NCI-H187 treated with DMSO at 0.1 percent for 48 hours (cell line): ENCODE measurements around the gene SIPA1.

Experiments used
- DNase-seq: peaks from one replicate; lab custom pipeline; 2025; lab: John Stamatoyannopoulos, UW

Gene SIPA1

DNA sequence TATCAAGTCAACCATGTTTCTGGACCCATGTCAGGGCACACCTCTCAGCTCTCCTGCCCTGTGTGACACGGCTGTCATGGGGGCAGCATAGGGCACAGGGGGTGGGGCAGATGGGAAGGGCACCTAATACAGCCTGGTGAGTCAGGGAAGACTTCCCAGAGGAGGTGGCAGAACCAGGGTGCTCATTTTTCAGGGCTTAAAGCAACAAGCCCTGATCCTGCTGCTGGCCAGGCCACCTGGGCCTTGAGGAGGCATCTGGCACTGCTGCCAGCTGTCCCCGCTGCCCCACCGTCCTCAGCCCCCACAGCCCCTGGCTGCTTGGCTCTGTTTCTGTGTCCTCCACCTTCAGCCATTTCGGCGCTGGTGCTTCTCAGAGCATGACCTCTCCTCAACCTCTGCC is 28.2 kb upstream of the SIPA1 start:
- DNase-seq: no peak

DNA sequence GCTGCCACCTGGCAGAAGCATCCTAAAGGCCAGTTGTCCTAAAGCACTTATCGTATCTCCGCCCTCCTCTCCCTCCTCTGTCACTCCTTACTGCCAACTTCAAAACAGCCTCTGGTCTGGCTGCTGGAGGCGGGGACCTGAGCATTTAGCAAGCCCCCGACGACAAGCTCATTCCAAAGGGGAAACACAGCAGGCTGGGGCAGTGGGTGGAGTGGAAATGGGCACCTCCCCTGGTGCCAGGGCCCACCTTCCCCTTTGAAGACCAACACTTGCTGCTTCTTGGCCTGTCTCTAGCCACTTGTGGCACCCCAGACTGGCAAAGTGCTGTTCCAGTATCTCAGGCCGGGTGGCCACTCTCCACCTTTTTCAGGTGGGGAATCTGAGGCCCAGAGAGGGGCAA is 27.5 kb upstream of the SIPA1 start:
- no peak for DNase-seq

DNA sequence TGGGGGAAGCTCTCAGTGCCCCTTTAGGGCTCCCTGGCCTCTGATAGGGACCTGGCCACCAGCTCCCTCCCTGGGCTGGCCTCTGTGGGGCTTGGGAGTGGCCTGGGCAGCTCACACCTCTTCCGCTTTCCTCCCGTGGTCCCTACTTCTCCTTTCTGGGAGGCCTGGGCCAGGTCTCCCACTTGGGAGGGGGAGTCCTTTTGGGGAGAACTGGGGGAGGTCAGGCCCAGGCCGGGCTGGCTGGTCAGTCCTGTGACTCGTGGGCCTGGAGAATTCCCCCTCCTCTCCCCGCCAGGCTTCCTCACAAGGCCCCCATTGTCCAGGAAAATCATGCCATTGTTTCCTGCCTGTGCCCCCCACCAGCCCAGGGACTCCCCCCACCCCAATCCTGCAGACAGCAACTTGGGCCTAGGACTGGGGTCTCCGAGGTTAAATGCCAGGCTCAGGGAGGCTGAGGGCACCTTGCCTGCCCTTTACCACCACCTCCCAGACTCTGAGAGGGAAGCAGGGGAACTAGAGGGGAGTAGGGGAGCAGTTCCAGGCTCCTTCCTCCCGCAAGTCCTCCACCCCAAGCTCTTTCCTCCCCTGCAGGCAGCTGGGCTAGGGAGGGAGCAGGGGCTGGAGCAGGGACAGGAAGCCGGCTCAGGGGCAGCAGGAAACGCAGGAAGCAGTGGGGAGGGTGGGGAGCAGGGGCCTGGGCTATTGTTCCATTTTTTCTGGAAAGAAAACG is 26.7 kb upstream of the SIPA1 start:
- DNase-seq: no peak

DNA sequence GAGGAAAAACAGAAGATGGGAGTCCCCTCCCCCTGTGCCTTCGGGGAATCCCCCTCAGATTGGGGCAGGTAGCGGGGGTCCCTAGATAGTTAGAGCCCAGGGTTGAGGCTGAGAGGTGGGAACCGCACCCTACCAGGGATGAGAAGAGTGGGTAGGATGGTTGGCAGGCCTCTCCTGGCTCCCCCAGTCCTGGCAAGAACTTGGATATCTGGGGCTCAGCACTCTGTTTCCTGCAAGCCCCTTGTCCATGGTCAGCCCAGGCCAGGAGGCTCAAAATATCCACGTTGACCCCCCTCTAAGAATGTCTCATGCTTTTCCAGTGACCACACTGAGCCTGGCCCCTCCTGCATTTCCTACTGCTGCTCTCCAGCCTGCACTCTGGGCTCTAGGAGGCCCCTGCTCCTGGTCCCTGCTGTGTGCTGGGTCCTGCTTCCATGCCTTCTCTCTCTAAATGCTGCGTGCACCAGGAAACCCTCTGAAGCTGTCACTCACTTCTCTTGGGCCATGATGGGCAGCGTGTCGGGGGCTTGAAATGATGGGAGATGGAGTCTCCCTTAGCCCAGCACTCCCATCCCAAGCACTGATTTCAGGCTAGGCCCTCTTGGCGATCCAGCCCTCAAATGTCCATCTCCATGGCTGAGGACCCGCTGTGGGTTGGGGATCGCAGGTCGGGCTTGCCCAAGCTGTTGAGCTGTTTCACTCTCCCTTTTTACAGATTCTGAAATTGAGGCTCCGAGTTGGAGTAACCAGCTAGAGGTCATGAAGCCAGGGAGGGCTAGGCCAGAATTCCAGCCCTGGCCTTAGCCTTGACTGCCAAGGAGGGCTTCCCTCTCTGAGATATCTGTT is 25.9 kb upstream of the SIPA1 start:
- DNase-seq: no peak

DNA sequence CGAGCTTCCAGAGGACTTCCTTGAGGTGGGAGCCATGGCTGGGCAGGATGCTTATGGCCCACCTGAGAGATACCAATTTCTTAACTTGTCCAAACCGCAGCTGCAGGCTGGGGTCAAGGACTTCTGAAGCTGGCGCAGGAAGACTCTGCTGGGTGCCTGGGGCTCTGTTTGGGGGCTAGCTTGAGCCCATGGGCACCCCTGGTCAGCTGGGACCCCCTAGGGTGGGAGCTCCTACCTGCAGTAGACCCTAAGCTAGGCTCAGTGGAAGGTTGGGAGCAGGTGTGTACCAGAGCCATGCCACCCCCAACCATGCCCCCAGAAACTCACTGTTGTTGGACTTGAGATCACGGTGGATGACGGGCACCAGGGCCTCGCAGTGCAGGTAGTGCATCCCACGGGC is 25.2 kb upstream of the SIPA1 start:
- DNase-seq: no peak

DNA sequence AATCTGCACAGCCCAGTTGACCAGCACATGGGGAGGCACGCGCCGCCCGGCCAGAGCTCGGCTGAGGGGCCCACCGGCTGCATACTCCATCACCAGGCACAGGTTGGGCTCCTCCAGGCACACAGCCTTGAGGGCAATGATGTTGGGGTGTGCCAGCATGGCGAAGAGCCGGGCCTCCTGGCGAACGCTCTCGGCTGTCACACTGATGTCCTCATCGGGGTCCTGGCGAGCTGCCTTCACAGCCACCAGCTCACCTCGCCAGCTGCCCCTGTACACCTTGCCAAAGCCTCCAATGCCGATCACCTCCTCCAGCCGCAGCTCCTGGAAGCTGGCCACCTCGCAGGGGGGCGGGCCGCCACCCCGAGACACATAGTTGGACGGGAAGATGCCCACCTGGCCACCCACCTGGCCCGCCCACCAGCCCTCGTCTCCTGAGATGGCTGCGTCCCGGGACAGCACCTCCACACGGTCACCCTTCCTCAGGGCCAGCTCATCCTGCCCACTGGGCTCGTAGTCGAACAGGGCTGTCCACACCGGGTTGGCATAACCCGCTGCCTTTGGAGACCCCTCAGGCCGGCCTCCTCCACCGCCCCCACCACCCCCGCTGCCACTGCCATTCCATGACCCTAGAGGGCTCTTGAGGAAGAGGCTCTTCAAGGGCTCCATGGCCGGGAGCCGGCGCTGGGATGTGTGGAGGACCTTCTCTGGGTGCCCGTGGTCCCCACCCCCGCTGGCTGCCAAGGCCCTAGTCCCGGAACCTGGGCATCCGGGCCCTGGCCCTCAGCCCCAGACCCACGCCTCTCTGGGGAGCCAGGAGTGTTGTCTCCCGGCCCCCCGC is 24.6 kb upstream of the SIPA1 start:
- DNase-seq: no peak

DNA sequence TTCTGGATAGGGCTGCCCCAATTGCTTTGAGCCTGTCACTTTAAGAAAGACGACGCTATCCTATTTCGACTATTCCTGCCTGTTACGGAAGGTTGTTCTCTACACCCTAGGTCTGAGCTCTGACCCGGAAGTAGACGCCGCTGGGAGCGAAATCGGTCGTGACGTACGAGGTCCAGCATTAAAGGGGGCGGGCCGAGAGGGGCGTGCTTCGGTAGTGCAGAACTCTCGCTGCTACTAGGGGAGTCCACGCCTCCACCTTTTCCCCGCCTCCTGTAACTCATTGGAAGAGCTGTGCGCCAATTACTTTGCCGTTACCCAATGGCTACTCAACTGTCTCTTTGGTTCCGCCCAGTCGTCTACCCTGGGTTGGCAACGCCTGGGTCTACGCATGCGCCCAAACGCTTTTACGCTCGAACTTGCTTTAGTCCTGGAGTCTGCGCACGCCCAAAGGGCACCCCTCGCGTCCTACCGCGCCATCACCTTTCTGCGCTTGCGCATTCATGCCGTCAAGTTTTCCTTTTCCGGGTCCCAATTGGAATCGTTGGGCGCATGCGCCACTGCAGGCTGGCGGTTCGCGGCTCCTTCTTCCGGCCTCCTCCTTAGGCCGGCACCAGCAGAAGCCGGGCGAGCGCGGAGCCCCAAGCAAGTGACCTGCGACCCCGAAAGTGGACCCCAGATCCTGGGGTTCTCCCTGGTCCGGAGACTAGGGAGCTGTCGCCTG is 22.5 kb upstream of the SIPA1 start, which contains the start of gene PCNX3:
TSS of gene PCNX3 (plus strand) at position 548 of the 721 bp plus-strand sequence. CDS start 536 bp downstream, outside the sequence.
- peak; percentile 97 for DNase-seq

DNA sequence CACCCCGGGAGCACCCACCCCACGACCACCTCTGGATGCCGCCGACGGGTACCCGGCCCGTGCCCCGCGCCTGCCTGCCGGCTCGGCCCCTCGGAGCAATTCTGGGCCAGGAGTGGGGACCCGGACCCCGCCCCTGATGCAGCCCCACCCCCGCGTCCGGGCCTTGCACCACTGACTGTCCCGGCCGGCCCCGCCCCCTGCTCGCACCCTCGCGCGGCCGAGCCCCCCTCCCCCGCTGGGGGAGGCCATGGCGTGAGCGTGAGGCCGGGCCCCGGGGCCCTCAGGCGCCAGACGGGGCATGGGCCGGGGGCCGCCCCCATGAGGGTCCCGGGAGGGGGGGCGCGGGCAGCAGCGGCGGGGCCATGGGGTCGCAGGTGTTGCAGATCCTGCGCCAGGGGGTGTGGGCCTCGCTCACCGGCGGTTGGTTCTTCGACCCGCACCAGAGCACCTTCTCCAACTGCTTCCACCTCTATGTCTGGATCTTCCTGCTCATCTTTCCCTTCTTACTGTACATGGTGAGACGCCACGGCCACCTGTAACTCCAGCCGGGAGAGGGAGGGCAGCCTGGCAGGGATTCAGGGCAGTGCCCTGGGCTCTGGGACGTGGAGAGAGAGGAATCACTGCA is 21.8 kb upstream of the SIPA1 start:
- no peak for DNase-seq

DNA sequence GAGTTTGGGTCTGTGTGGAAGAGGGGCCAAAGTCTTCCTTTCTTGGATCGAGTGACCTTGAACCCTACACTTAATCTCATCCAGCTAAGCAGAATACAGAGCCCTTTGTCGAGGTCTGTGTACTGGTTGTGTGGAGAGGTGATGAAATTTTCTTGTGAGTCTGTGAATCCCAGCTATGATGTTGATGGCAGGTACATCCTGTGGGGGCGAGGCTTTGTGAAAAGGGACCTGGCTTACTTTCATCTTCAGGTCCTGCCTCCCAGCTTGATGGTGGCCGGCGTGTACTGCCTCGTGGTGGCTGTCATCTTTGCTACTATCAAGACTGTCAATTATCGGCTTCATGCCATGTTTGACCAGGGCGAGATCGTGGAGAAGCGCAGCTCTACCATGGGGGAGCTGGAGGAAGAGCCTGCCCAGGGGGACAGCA is 21.3 kb upstream of the SIPA1 start:
- no peak for DNase-seq

DNA sequence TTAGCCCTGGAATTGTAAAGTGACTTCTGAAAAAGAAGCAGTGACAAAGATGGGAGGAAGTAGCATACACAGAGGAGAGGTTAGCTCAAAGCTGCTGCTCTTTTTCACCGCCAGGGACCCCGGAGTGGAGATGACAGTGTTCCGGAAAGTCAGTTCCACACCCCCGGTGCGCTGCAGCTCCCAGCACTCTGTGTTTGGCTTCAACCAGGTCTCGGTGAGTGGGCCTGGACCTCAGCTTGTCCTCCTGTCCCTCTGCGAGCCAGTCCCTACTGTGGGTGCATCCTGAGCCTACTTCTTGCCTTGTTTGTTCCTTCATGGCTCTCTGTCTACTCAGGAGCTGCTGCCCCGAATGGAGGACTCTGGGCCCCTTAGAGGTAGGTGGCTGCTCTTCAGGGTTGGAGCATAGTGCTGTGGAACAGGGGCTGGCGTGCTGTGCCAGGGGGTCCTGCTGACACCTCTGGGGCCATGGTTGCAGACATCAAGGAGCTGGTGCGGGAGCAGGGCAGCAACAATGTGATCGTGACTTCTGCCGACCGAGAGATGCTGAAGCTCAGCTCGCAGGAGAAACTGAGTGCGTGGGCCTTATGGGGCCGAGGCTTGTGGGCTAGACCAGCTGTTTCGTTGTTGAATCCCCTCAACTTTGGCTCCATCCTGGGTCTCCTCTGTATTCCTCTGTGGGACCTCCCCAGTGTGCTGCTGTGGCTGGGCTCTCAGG is 20.6 kb upstream of the SIPA1 start:
- no peak for DNase-seq

DNA sequence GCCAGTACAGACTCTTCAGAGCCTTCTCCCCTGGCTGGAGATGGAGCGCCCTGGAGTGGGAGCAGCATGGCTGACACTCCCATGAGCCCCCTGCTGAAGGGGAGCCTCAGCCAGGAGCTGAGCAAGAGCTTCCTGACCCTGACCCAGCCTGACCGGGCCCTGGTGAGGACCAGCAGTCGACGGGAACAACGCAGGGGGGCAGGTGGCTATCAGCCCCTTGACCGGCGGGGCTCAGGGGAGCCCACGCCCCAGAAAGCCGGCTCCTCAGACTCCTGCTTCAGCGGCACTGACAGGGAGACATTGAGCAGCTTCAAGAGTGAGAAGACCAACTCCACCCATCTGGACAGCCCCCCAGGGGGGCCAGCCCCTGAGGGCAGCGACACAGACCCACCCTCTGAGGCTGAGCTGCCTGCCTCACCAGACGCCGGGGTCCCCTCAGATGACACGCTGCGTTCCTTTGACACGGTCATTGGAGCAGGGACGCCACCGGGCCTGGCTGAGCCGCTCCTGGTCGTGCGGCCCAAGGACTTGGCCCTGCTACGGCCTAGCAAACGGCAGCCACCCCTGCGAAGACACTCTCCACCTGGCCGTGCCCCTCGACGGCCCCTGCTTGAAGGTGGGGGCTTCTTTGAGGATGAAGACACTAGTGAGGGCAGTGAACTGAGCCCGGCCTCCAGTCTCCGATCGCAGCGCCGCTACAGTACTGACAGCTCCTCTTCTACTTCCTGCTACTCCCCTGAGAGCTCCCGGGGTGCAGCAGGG is 19.7 kb upstream of the SIPA1 start:
- DNase-seq: no peak

DNA sequence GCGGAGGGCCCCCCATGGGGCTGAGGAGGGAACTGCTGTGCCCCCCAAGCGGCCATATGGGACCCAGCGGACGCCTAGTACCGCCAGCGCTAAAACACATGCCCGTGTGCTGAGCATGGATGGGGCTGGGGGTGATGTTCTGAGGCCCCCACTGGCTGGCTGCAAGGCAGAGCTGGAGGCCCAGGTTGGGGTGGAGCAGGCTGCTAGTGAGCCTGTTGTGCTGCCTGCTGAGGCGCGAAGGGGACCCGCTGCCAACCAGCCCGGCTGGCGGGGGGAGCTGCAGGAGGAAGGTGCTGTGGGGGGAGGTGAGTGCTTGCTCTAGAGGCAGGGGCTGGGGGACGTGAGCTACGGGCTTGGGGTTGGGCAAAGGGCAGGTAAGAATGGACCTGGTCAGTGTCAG is 19.1 kb upstream of the SIPA1 start:
- no peak for DNase-seq

DNA sequence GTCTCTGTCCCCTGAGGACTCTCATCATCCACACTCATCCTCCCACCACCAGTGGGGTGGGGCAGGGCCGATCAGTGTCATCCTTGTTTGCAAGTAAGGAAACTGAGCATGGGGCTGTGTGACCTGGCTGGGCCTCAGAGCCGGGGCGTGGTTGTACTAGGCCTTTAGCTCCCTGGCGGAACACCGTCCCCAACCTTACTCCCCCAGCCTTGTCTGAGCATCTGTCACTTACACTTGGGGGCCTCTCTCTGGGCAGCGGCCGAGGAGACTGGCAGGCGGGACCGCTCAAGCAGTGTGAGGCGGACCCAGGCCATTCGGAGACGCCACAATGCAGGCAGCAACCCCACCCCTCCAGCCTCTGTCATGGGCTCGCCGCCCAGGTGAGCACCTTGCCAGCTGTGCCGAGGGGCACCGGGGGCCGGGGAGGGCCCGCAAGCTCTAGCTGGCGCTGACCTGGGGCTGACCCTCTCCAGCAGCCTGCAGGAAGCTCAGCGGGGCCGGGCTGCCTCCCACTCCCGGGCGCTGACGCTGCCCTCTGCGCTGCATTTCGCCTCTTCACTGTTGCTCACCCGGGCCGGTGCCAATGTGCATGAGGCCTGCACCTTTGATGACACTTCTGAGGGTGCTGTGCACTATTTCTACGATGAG is 18.5 kb upstream of the SIPA1 start:
- DNase-seq: no peak

DNA sequence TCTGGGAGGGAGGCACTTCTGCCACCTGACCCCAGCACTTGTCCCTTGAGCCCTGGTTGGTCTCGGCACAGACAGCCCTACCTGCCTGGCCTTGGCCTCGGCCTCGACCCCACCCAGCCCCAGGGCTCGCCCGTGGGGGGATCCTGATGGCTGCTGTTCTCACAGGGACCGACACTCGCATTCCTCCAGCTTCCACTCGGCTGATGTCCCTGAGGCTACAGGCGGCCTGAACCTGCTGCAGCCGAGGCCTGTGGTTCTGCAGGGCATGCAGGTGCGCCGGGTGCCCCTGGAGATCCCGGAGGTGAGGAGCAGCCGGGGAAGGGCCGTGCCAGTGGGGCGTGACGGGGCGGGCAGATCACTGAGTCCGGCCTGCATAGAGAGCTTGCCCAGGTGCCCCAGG is 17.2 kb upstream of the SIPA1 start:
- no peak for DNase-seq

DNA sequence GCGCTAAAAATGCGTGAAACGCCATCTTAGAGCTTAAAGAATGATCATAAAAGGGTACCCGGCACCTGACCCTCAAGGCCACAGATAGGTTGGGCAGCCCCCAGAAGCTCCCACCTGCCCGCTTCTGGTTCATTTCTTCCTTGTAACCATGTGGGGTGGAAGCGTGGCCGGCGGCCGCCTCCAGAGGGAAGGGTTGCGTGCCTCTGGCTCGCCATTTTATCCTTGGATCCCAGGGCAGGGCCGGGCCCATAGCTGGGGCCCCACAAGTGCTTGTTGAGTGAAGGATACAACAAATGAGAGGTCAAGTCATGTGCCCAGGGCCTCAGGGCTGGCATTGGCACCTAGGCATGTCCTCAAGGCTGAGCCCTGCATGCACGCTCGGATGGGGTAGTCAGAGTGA is 16.4 kb upstream of the SIPA1 start:
- no peak for DNase-seq

DNA sequence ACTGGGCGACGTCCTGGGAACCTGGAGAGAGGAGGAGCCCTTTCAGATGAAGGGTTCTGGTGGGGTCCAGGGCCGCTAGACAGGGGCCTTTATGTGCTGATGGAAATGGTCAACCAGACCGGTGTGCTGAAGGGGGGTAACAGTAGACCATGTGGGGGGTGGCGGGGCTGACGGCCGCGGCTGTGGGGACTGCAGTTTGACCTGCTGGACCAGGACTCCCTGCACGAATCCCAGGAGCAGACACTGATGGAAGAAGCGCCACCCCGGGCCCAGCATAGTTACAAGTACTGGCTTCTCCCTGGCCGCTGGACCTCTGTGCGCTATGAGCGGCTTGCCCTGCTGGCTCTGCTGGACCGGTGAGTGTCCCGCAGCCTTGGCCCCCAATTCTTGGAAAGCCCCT is 15.9 kb upstream of the SIPA1 start:
- no peak for DNase-seq

DNA sequence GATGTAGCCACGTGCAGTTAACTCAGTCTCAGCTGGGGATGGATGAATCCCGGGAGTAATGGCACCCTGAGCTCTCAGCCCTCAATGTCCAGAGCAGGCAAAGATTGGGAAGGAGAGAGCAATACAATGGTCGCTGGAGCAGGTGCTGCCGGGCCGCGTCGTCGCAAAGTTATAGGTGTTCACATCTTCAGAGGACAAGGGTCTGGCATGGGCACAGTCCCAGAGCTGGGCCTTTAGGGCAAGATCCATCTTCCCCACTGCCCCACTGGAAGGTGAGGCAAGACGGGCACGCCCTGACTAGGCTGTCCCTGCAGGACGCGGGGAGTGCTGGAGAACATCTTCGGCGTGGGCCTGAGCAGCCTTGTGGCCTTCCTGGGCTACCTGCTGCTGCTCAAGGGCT is 14.7 kb upstream of the SIPA1 start:
- DNase-seq: no peak

DNA sequence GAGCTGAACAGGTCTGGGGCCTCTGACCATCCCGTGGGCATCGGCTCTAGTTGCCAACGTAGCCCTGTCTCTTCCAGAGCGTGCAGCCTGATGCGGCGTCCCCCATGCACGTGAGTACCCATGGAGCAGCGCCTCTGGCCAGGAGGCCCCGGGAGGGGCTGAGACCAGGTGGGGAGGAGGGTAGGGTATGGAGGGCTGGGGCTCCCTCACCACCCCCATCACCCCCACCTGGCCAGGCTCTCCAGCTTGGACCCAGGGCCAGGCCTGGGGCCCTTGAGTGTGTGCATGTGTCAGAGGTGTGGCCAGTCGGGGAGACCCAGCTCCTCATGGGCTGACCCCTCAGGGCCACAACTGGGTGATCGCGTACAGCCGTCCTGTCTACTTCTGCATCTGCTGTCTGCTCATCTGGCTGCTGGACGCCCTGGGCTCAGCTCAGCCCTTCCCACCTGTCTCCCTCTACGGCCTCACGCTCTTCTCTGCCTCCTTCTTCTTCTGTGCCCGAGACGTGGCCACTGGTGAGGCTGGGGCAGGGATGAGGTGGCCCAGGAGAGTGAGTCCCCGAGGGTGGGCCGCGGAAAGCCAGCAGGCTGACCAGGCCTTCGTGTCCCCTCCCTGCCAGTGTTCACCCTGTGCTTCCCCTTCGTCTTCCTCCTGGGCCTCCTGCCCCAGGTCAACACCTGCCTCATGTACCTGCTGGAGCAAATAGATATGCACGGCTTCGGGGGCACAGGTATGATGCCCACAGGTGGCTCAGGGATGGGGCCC is 13.9 kb upstream of the SIPA1 start:
- DNase-seq: no peak
